T-helper 9 cell (primary cell): ENCODE data around the gene NSG2.
"Not testable (repeated sequence)": the region's sequence is repeated elsewhere in the genome, so short reads cannot be mapped to it uniquely, and the experiment has no call there.

ENCODE experiments used
- DNase-seq: peaks from one replicate; pipeline ENCODE4 v3.0.0-alpha.2; 2020

The NSG2 gene

GRCh38 chr5:174106997-174107655, 61.6 kb downstream of the NSG2 start:
- DNase-seq: no peak

GRCh38 chr5:174108745-174109144, 63.2 kb downstream of the NSG2 start:
- DNase-seq: no peak

GRCh38 chr5:174109698-174110260, 64.3 kb downstream of the NSG2 start:
- DNase-seq: no peak

- no peak for DNase-seq
Measured at GRCh38 chr5:174110310-174110709, 64.8 kb downstream of the NSG2 start.

- DNase-seq: no peak
Measured at GRCh38 chr5:174111287-174111973, 65.9 kb downstream of the NSG2 start.

- DNase-seq: no peak
Measured at GRCh38 chr5:174115226-174115625, 69.7 kb downstream of the NSG2 start.

- no peak for DNase-seq
Measured at GRCh38 chr5:174118823-174119467, 73.4 kb downstream of the NSG2 start.

GRCh38 chr5:174119468-174119881, 74.0 kb downstream of the NSG2 start:
- DNase-seq: no peak

- DNase-seq: no peak
Measured at GRCh38 chr5:174120401-174121005, 75.0 kb downstream of the NSG2 start.

- no peak for DNase-seq
Measured at GRCh38 chr5:174134545-174134944, 89.0 kb downstream of the NSG2 start.

- no peak for DNase-seq
Measured at GRCh38 chr5:174139623-174140022, 94.1 kb downstream of the NSG2 start.

- DNase-seq: no peak
Measured at GRCh38 chr5:174140452-174141020, 95.0 kb downstream of the NSG2 start.

- no peak for DNase-seq
Measured at GRCh38 chr5:174141398-174141797, 95.9 kb downstream of the NSG2 start.

GRCh38 chr5:174145091-174145490, 99.6 kb downstream of the NSG2 start:
- no peak for DNase-seq

- no peak for DNase-seq
Measured at GRCh38 chr5:174145821-174146220, 100.3 kb downstream of the NSG2 start.

GRCh38 chr5:174146556-174146955, 101.0 kb downstream of the NSG2 start:
- DNase-seq: no peak

GRCh38 chr5:174147012-174147411, 101.5 kb downstream of the NSG2 start:
- not testable (repeated sequence) for DNase-seq

- no peak for DNase-seq
Measured at GRCh38 chr5:174147551-174147950, 102.0 kb downstream of the NSG2 start.

GRCh38 chr5:174148721-174149120, 103.2 kb downstream of the NSG2 start:
- DNase-seq: no peak

GRCh38 chr5:174149426-174149825, 103.9 kb downstream of the NSG2 start:
- DNase-seq: no peak

- no peak for DNase-seq
Measured at GRCh38 chr5:174149989-174150388, 104.5 kb downstream of the NSG2 start.

- DNase-seq: no peak
Measured at GRCh38 chr5:174151599-174152181, 106.2 kb downstream of the NSG2 start.

GRCh38 chr5:174154559-174154958, 109.1 kb downstream of the NSG2 start:
- no peak for DNase-seq
